Esophagus squamous epithelium (tissue), 4 donors: ENCODE data around the gene ENDOU.

Source experiments
- POLR2A ChIP-seq, 4 donors: fragments of 450-650 bp; IDR thresholded peaks; one replicate each; pipeline ENCODE4 v1.6.1; 2017; ENCODE audit warnings: antibody characterized with exemption in 4 of 4, mild to moderate bottlenecking in 4 of 4, moderate library complexity in 3 of 4
- TF ChIP-seq, protein P1 (sequence below), 6 experiments: fragments of 450-650 bp in 4 of 6; fragments of 200-600 bp in 2 of 6; sonication (generic) in 2 of 6; IDR thresholded peaks; one replicate each; pipeline ENCODE4 v1.5.1; 2016 to 2019; ENCODE audit warnings: antibody characterized with exemption in 6 of 6, mild to moderate bottlenecking in 4 of 6, moderate library complexity in 4 of 6

DNA sequence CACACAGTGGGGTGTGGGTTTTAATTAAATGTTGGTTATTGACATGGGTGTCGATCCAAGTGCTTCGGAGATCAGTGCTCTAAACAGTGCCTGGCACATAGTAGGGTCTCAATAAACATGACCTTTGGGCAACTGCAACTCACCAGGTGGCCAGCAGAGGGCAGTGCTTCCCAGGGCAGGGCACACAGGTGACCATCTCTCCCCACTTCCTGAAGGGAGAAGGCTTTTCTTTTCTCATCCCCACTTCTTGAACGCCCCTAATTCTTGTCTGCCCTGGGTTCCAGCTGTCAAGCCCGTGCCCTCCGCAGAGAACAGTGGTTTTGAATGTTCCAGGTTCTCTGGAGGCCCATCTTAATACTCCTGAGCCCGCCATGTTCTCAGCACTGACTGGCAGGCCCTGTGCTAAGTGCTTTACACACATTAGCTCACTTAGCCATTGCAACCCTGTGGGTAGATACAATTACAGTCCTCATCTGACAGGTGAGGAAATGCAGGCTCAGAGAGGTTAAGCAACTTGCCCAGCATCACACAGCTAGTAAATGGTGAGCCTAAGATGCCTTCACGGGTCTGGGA is 17.0 kb upstream of the ENDOU start:
- TF ChIP-seq POLR2A (IDR thresholded peaks at IDR 0.05), result no peak
- TF ChIP-seq, protein P1, sequence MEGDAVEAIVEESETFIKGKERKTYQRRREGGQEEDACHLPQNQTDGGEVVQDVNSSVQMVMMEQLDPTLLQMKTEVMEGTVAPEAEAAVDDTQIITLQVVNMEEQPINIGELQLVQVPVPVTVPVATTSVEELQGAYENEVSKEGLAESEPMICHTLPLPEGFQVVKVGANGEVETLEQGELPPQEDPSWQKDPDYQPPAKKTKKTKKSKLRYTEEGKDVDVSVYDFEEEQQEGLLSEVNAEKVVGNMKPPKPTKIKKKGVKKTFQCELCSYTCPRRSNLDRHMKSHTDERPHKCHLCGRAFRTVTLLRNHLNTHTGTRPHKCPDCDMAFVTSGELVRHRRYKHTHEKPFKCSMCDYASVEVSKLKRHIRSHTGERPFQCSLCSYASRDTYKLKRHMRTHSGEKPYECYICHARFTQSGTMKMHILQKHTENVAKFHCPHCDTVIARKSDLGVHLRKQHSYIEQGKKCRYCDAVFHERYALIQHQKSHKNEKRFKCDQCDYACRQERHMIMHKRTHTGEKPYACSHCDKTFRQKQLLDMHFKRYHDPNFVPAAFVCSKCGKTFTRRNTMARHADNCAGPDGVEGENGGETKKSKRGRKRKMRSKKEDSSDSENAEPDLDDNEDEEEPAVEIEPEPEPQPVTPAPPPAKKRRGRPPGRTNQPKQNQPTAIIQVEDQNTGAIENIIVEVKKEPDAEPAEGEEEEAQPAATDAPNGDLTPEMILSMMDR (IDR thresholded peaks at IDR 0.05), result peak; percentile 95 to 99 (median 98)
